GM19023 (cell line): ENCODE data around the gene THOC1.

ENCODE experiments used
- ATAC-seq: cut with Tn5 transposase; IDR thresholded peaks from one replicate; pipeline ENCODE4 v1.9.1; 2021; ENCODE audit warnings: mild to moderate bottlenecking, moderate library complexity; ENCODE audit not compliant: unreplicated experiment

The THOC1 gene

GRCh38 chr18:275486-275885 lies 7.6 kb upstream of the THOC1 start:
- ATAC-seq = no peak

GRCh38 chr18:274313-274712 lies 6.5 kb upstream of the THOC1 start:
- ATAC-seq = no peak

- no peak for ATAC-seq
These were observed 5.7 kb upstream of the THOC1 start for GRCh38 chr18:273525-273924.

GRCh38 chr18:272650-273049 lies 4.8 kb upstream of the THOC1 start:
- ATAC-seq = no peak

- no peak for ATAC-seq
These were observed 1.7 kb upstream of the THOC1 start for GRCh38 chr18:269480-270095.

- ATAC-seq = no peak
These were observed 513 bp downstream of the THOC1 start for GRCh38 chr18:267380-267687.

DNA sequence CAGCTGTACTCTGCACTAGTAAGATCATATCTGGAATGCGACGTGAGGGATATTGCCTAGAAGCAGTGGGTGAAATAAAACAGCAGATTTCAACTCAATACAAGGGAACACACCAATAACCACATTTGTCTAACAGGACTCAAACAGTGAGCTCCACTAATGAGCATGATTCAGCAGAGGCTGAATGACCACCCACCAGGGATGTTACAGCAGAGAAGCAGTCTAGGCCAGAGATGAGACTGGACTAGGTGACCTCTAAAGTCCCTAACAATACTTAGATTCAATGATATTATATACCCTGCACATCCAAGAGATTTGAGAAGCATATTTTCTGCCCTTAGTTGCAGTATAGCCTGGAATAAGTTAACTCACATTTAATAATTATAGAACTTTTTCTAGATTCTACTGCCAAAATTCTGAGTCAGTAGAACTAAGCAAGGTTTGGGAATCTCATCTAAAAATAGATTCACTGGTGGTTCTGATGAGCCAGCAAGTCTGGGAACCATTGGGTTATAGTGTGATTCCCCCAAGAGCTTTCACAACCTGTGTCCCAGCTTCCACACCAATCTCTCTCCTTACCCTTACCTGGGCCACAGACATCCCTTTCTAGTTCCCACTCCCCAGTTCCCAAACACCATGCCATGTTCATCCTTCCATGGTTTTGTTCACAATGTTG lies 6.3 kb downstream of the THOC1 start:
- no peak for ATAC-seq

DNA sequence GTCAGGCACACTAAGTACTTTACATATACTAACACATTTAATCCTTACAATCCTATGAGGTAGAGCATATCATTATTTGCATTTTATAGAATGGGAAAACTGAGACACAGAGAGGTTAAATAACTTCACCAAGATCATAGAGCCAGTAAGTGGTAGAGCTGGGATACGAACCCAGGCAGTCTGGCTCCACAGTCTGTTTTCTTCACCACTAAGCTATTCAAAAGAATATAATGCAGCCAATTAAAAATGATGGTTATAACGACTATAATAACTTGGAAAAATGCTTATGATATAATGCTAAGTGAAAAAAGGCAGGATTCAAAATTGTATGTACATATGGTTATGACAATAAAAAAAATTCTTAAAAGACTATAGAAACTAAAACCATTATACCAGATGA lies 7.3 kb downstream of the THOC1 start:
- ATAC-seq = no peak

DNA sequence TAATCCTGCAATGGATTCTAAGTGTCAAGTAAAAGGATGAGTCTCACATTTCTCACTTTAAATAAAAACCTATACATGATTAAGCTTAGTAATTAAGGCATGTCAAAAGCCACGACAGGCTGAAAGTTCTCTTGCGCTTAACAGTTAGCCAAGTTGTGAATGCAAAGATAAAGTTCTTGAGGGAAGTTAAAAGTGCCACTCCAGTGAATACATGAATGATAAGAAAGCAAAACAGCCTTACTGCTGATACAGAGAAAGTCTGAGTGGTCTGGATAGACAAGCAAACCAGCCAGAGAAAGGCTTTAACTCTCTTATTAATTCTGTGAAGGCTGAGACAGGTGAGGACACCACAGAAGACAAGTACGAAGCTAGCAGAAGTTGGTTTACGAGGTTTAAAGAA lies 12.7 kb downstream of the THOC1 start:
- no peak for ATAC-seq

- ATAC-seq = no peak
These were observed 14.7 kb downstream of the THOC1 start for GRCh38 chr18:253121-253520.

GRCh38 chr18:251572-251971 lies 16.3 kb downstream of the THOC1 start:
- no peak for ATAC-seq

DNA sequence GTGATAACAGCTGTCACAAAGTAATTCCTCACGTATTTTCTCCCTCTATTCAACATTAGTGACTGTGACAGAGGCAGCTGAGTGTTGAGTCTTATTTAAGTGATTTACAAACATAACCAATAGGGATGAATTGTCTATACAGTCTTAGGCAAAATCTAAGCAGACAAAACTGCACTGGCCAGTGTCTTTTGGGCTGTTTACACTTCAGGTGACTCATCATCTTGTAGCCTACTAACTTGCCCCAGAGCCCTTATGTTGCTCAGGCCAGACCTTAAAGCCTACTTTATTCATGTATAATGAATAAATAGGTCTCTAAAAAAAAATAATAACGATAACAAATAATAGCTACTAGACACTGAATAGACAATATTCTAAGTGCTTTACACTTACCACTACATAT lies 17.2 kb downstream of the THOC1 start:
- no peak for ATAC-seq

DNA sequence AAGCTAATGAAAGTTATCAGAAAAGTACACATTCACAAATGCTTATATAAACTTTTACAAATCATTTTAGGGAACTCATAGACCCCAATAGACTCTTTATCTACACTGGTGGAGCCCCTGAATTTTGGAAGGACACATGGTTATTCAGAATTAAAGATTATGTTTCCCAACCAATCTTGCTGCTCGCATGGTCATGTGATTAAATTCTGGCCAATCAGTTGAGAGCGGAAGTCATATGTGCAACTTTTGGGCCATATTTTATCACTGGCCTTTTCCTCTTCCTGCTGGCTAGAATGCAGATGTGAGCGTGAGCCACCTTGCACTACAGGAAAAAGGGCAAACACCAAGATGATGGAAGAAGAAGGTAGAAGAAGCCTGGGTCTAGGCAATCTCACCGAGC lies 19.8 kb downstream of the THOC1 start:
- no peak for ATAC-seq

DNA sequence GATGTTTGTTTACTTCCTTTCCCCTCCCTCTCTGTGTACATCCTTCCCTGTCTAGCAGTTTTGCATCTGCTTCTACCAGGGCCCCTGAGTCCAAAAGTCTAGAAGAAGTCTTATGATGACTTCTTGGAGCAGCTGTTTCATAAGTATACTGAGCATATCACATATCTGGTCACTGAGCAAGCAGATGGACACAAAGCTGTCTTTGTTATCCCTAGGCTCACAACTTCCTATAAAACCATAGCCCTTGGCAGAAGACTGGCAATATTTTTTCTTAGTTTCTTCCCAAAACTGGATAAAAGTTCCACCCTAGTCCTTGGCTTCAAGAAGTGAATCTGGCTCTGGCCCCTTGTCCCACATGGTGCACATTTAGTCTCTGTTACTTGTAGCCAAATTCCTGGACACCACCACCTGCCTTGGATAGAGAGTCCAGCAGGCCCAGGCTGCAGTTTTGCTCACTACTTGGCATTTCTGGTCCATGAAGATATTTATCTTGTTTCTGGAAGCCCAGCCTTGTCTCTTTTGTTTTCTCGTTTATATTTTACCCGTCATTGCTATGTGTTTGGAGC lies 22.5 kb downstream of the THOC1 start:
- no peak for ATAC-seq

GRCh38 chr18:240175-240574 lies 27.7 kb downstream of the THOC1 start:
- ATAC-seq = no peak

GRCh38 chr18:231563-231962 lies 36.3 kb downstream of the THOC1 start:
- no peak for ATAC-seq

DNA sequence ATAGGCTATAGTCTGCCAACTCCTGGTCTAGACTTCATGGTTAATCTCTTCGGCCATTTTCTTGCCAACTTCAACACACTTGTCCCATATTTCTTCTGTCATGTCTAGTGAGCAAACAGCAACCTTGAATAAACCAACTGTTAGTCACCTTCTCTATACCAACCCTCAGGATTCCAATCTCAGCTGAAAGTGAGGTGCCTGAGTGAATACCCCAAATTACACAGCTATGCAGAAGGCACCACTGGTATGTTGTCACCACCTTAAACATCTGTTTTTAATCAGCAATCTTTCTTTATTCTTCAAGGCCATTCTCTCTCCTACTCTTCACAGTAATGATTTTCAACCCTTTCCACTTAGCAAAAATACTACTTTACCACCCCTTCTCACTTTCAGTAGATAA lies 39.3 kb downstream of the THOC1 start:
- no peak for ATAC-seq

DNA sequence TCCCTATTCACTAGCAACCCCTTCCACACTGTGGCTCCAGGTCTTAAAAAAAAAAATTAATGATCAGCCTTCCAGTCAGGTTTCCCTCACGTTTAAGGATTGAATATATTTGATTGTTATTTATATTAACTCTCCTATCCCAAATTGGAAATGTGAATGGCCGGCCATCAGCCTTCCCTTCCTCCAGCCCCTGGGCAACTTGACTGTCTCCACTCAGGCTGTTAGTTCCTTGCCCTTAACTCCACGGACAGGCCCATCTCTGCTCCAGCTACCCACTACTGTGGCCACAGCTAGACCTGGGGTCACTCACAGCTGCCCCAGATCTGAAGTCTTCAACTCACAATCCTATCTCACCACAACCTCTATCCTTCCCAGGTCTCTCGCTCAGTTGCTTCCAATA lies 39.9 kb downstream of the THOC1 start:
- ATAC-seq = no peak

DNA sequence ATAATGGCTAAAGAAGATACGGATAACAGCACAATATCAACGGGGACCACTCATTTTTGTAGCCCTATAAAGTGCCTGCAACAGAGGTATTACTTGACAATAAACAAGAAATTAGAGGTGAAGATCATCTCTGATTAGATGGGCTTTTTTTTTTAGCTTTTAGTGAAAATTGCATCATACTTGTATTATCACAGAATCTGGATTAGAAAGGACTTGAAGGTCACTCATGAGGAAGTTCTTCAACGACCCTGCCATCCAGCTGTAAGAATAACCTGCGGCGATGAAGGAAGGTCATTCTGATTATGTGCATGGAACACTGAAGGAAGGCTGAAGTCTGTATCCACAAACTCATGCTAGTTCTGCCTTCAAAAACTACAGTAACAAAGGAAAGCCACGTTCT lies 40.5 kb downstream of the THOC1 start:
- ATAC-seq = no peak

- no peak for ATAC-seq
These were observed 42.1 kb downstream of the THOC1 start for GRCh38 chr18:225745-226144.

DNA sequence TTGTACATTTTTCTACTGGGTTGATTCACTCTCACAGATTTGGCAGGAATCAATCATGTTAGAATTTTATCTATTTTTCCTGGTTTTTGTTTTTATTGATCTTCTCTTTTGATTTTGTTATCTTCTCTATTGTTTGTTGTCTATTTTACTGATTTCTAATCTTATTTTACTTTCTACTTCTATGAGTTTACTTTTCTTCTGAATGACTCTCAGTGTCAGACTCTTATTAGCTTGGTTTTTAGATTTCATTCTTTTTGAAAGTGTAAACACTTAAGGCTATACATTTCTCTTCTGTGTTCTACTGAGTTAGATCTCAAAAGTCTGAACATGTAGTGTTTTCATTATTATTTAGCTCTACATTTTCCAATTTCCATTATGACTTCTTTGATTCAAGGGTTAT lies 47.1 kb downstream of the THOC1 start:
- no peak for ATAC-seq

DNA sequence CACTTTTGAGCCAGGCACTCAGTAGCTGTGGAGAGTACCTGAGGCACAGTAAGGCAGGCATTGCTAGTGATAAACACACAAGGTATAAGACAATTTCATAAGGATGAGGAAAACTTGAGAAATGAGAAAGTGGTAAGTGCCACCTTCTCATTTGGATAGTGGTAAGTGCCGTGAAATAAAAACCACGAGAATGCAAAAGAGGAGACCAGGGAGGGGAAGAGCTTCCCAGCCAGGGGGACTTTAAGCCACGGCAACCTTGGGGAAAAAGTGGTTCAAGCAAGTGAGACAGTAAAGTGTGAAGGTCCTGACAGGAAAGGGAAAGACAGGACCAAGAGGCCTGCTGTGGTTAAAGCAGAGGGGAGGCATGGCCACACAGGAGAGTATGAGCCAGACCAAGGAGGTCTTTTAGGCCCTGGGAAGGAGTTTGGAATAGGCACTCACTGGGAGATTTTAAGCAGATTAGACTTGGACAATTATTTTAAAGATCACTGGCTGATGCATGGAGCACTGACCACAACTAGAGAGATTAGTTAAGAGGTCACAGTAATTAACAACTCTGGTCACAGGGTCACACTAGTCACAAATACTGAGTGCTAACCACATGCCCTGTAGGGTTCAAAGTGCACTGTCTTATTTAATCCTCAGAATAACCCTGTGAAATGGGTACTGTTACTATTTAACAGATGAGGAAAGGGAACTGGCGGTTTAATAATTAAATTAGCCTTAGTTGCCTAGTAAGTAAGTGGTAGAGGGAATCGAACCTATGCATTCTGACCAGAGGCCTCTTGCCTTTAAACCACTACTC lies 50.1 kb downstream of the THOC1 start:
- no peak for ATAC-seq
